Fibroblast of lung (primary cell): Measurements from ENCODE around the gene PYGO2.

ENCODE experiments used
- CTCF ChIP-seq, 2 donors: IDR thresholded peaks in 1 of 2; conservative IDR thresholded peaks in 1 of 2; 1 replicate in 1 of 2; 2 replicates in 1 of 2; pipeline ENCODE4 v1.5.1; 2011 to 2012; ENCODE audit warnings: low read length in 2 of 2, control low read depth in 1 of 2, inconsistent platforms in 1 of 2, low read depth in 1 of 2, mild to moderate bottlenecking in 1 of 2
- EZH2 ChIP-seq: IDR thresholded peaks from 2 replicates; pipeline ENCODE4 v1.5.1; 2012; ENCODE audit warnings: low read length, control low read depth, mild to moderate bottlenecking; ENCODE audit errors: missing control alignments

DNA sequence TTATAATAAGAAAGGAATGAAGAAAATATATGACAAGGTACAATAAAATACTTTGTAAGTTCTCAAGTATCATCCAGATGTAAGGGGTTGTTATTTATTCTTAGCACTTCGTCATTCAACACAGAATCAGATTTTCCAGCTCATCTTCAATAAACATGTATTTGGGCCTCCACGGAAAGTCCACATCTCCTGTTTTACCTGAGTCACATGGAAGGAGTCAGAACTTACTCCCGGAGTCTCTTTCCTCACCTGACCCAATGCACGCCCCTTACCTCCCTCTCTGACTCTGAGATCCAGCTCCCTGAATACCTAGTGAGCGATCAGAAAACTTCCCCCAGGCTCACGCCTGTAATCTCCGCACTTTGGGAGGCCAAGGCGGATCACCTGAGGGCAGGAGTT is 23.6 kb downstream of the PYGO2 start:
- TF ChIP-seq CTCF (conservative IDR thresholded peaks at IDR 0.05 in 1 of 2, IDR thresholded peaks at IDR 0.05 in 1 of 2; ENCODE audit: low read depth in 1 of 2, low read length in 2 of 2), result no peak
- no peak for TF ChIP-seq EZH2
